ENCODE measurements around the gene TRIM13.

- TF ChIP-seq CTCF (IDR thresholded peaks at IDR 0.05; ENCODE audit: low read depth, low read length, poor library complexity, severe bottlenecking), result no peak
- TF ChIP-seq EZH2phosphoT487 (IDR thresholded peaks at IDR 0.05; ENCODE audit: borderline replicate concordance, low read length), result no peak
These were observed 18.9 kb upstream of the TRIM13 start for GRCh38 chr13:49977992-49978391.
